Activated gamma-delta T cell (primary cell): Measurements from ENCODE around the gene COL6A6.

Source experiments
- DNase-seq: peaks from one replicate; lab custom pipeline; 2025; lab: John Stamatoyannopoulos, UW
- total RNA-seq, 2 donors: gene quantifications; one replicate each; lab custom pipeline; 2026; lab: John Stamatoyannopoulos, UW

The COL6A6 gene
- total RNA-seq, result 0 to 0.44 reads per million in 2 donors

- DNase-seq, result no peak
These were observed at the start of gene COL6A6 for GRCh38 chr3:130516645-130517512. TSS of gene COL6A6 (plus strand) at chr3:130517177. CDS start at chr3:130560365, 43,188 bp downstream.

DNA sequence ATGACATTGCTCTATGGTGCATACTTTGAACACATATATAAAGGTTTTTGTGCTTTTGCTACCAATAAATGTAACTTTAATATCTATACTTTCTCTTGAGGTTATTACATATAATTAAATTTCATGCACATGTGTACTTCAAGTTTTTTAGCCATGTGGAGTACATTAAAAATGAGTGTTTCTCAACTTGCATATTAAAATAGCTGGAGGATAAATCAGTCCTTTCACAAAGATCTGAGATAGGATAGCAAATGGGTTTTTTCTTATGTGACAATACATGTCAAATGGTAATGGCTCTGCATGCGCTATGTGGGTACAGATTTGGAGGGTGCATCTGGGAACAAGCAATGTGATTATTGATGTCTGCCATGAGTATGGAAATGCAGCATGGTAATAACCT is 48.7 kb upstream of the COL6A6 start:
- DNase-seq, result no peak

DNA sequence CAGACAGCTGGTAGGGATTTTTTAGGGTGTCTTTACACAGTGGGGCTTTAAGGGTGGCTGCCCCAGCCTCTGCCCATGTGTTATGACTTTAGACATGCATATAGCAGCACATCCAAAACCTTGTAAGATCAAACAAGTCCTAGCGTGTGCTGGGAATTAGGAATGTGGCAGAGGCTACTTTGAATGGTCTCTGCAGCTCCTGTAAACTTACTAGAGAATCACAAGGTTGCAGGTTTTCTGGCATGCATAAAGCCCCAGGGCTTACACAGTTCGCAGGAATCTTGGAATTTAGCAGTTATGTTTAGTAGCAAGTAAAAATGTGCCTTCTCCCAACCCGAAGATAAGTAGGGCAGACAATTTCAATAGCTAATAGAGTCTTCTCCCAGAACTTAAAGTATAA is 46.9 kb upstream of the COL6A6 start:
- DNase-seq, result no peak

DNA sequence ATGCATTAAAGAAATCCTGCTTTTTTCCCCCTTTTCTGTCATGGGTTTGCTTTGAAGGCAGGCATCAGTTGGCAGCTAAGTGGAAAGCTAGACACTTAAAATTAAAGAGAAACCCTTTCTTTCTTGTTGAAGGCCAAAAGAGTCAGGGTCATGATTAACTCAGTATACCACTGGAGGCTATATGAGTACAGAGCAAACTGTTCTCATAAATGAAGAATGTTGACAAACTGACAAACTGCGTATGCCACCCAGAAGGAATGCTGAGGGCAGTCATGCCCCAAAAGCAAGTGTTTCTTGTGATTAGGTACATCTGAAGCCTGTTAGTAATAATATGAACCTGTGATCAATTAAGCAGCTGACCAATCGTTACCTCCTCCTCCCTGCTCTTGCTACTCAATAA is 43.6 kb upstream of the COL6A6 start:
- DNase-seq, result no peak

GRCh38 chr3:130480736-130481135 is 36.2 kb upstream of the COL6A6 start:
- DNase-seq, result no peak

GRCh38 chr3:130488288-130488687 is 28.7 kb upstream of the COL6A6 start:
- DNase-seq, result no peak

- no peak for DNase-seq
These were observed 28.1 kb upstream of the COL6A6 start for GRCh38 chr3:130488769-130489450.

DNA sequence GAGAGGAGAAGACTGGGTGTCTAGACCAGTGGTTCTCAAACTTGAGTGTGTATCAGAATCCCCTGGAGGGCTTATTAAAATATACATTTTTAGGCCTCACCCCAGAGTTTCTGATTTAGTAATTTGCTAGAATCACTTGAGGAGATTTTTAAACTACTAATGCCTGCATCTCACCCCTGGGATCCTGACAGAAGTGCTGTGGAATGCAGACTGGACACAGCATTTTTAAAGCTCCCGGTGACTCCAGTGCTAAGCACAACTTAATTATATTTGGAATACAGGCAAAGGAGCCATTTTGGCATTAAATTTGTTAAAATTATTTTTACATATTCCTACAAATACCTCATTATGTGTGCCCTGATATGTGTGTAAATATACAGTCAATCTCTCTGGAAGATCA is 26.7 kb upstream of the COL6A6 start:
- no peak for DNase-seq

DNA sequence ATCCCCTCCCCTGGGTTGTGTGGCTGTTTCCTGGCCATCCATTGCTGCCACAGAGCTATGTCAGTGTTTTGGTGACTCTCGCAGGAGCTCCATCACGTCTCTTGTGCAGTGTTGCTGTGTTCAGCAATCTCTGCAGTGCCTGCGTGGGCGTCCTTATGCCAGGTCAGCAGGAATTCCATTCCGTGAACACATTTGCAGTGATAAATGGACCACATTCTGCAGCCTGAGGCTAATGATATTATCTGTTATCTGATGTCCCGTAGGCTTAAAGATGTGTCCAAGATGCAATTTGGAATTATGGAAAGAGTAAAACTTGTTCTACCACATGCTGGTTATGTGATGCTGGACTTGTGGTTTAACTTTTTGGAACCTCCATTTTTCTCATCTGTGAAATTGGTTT is 25.5 kb upstream of the COL6A6 start:
- DNase-seq, result no peak

DNA sequence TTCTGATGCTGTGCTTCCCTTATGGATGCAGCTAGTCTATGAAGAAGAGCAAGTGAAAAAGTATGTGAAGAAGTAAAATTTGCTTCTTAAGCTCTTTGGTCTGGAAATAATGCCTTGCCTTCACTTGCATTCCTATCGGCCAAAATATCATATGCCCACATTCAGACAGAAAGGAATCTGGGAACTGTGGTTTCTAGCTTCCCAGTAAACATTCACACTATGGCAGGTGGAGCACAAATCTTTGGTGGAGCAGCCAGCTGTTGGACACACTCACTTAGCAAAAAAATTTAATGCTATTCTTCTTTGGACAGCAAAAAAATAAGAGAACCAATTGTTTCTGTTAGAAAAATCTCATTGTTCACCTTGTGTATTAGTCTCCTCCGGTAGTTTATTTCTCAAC is 12.3 kb upstream of the COL6A6 start:
- no peak for DNase-seq

DNA sequence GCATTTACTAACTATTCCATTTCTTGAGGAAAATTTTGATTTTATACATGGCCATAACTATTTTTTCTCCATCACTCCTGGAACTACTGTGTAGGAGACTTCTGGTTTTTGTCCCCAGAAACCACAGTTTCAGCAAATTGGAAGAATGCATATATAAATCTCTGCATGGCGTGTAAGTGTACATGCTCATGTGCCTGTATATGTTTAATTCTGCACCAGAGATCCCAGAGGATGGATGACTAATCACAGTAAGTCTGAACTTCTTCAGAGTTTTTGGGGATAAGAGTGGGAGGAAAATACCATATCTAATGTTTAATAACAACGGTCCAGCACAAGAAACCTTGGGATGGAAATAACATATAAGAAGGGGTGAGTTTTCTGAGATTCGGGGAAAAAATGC is 10.9 kb upstream of the COL6A6 start:
- DNase-seq, result no peak

- no peak for DNase-seq
These were observed 9.2 kb upstream of the COL6A6 start for GRCh38 chr3:130507746-130508145.

GRCh38 chr3:130509008-130509407 is 8.0 kb upstream of the COL6A6 start:
- no peak for DNase-seq

DNA sequence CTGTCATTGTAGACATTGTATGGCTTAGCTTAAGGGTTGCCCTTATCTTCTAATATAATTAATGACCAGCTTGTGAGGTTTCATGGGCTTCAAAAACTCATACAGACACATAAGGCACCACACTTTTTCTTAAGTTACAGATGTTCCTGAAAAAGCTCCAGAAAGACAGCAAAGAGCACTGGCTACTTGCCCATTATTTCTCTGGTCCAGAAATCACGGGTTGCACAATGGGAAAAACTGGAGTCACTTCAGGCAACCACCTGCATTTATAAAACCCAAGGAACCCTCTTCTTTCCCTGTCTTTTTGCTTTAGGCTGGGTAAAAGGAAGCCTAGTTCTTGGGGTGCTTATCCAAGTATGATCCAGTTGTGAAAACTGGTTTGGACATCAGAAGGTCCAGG is 2.3 kb upstream of the COL6A6 start:
- DNase-seq, result no peak

DNA sequence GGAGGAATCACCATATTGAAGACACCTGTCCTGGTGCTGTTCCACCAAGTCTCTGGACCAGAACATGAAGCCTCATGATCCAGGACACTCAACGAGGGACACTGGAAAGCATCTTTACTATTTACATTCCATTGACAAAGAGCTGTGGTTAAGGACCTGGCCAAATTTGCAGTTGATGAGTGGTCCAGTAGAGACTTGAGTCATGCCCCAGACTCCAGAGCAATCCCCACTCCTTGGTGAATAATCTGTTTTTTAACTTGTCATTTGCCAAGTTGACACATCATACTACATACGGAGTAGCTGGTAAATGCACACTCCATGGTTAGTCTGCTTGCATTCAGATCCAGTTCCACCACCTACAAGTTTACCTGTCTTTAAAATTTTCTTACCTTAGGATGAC is 1.2 kb upstream of the COL6A6 start:
- no peak for DNase-seq

DNA sequence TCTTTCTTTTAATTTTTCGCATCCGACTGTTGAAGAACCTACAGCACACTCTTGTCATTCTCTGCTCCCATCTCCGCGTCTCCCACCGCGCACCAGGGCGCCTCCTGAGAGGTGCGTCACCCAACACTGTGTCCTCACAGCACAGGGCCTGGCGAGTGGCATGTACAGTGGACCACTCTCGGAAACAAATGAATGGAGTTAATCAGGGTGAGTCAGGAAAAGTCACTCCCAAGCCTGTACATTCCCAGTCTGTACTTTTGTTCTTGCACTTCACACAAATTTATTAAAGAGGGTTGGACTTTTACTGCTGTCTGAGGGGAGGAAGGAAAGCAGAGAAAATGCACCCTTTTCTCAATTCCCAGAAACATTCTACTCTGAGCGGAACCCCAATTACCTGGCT is 625 bp downstream of the COL6A6 start:
- DNase-seq, result no peak

GRCh38 chr3:130519754-130520153 is 2.8 kb downstream of the COL6A6 start:
- no peak for DNase-seq

GRCh38 chr3:130522399-130522798 is 5.4 kb downstream of the COL6A6 start:
- DNase-seq, result no peak

DNA sequence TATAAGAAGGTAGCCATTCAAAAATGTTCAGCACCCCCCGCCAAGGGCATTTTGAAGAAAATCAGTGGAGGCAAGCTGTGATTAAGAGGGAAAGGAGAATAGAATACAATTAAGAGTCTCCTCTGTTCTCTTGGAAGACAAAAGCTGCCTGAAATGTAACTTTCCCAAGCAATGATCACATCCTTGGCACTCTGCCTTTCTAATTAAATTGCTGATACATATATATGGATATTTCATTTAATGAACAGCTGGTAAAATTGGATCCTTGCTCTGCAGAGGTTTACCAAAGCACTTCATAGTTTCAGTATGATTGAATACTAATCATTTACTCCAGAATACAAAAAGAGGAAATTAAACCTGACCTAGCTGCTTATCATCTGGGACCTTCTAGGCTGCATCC is 10.4 kb downstream of the COL6A6 start:
- no peak for DNase-seq

- no peak for DNase-seq
These were observed 11.1 kb downstream of the COL6A6 start for GRCh38 chr3:130528120-130528519.

GRCh38 chr3:130529486-130530215 is 12.7 kb downstream of the COL6A6 start:
- no peak for DNase-seq

DNA sequence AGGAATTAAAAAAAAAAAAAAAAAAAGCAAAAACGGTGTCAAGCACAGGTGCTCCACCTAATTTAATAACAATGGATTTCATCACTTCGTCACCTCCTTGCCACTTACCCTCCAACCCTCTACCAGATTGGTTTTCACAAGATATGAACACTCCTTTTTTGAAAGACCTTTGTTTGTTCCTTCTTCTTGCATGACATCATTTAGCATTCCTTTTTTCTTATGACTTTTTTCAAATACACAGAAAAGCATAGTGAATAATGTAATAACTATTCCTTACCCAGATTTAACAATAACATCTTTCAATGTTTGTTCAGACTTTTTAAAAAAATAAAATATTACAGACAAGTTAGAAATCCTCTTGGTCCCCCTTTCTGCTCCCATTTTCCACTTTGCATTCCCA is 16.3 kb downstream of the COL6A6 start:
- DNase-seq, result no peak
